ENCODE results near the gene MNS1.

GRCh38 chr15:56496635-56497034 is 31.7 kb upstream of the MNS1 start:
- no peak for TF ChIP-seq GATA3 (IDR thresholded peaks at IDR 0.05; ENCODE audit: low read depth, low read length)
- TF ChIP-seq GATA2 (IDR thresholded peaks at IDR 0.05; ENCODE audit: low read depth, low read length) = no peak

All from SH-SY5Y (cell line).